AG04449 (cell line): Measurements from ENCODE around the gene ADGRF3.

ENCODE experiments used
- CTCF ChIA-PET: fragments of 350-600 bp; formaldehyde crosslinking; extraction: SDS; loops from one replicate; lab custom pipeline; 2021; ENCODE audit warnings: antibody characterized with exemption; lab: Yijun Ruan, JAX
- POLR2A ChIA-PET: fragments of 400-600, 350-600 bp; formaldehyde crosslinking; extraction: SDS; loops from one replicate; lab custom pipeline; 2020; ENCODE audit warnings: antibody characterized with exemption, inconsistent platforms; lab: Yijun Ruan, JAX
- DNase-seq: peaks from one replicate; pipeline ENCODE4 v3.0.0-alpha.2; 2010; ENCODE audit warnings: low read depth, low spot score
- H3K4me3 ChIP-seq: 2 replicates; pipeline ENCODE4 v1.5.1; 2011; ENCODE audit warnings: low read depth, mild to moderate bottlenecking, control low read depth, low read length
- TF ChIP-seq, protein P1 (sequence below): IDR thresholded peaks from one replicate; pipeline ENCODE4 v1.5.1; 2011; ENCODE audit warnings: mild to moderate bottlenecking, moderate library complexity, low read length, control low read depth, inconsistent platforms; ENCODE audit not compliant: insufficient read depth; ENCODE audit errors: missing control alignments

ADGRF3 gene

DNA sequence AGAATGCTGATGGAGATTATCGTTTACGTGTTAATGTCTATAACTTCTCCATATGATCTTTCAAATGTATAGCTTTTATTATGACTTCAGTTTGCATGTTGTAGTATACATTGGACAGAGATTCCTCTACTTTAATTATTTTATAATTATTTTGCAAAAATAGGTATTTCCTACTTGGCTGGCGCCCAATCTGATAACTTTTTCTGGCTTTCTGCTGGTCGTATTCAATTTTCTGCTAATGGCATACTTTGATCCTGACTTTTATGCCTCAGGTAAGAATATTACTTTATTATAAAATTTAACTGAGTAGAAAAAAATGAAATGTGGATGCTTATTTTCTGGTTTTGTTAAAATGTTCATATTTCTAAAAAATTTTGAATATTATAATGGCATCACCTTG lies 18.1 kb upstream of the ADGRF3 start:
- POLR2A ChIA-PET: no interaction called here
- DNase-seq: no peak
- TF ChIP-seq, protein P1, sequence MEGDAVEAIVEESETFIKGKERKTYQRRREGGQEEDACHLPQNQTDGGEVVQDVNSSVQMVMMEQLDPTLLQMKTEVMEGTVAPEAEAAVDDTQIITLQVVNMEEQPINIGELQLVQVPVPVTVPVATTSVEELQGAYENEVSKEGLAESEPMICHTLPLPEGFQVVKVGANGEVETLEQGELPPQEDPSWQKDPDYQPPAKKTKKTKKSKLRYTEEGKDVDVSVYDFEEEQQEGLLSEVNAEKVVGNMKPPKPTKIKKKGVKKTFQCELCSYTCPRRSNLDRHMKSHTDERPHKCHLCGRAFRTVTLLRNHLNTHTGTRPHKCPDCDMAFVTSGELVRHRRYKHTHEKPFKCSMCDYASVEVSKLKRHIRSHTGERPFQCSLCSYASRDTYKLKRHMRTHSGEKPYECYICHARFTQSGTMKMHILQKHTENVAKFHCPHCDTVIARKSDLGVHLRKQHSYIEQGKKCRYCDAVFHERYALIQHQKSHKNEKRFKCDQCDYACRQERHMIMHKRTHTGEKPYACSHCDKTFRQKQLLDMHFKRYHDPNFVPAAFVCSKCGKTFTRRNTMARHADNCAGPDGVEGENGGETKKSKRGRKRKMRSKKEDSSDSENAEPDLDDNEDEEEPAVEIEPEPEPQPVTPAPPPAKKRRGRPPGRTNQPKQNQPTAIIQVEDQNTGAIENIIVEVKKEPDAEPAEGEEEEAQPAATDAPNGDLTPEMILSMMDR: no peak
- CTCF ChIA-PET: interaction anchor here (1.6 kb wide), 1 partner anchor 95 kb away, joined by 3 read pairs; no protein-coding TSS in a partner anchor
- no peak overlapping the region for H3K4me3 ChIP-seq

DNA sequence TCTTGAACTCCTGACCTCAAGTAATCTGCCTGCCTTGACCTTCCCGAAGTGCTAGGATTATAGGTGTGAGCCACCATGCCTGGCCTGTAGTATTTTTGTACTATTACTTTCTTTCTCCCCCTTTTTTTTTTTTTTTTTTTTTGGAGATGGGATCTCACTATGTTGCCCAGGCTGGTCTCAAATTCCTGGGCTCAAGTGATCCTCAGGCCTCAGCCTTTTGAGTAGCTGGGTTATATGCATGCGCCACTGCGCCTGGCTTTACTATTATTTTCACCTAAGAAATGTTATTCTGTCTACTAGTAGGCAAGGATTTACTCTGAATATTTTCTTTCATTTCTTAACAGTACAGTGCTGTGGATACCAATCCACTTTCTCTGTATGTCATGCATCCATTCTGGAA lies 17.4 kb upstream of the ADGRF3 start:
- no peak overlapping the region for H3K4me3 ChIP-seq
- ChIA-PET POLR2A (no interaction called here), CTCF (interaction anchor here (0.9 to 1.6 kb wide), 2 partner anchors 10 to 96 kb away, joined by 3 read pairs; no protein-coding TSS in a partner anchor)
- TF ChIP-seq, protein P1: no peak
- no peak for DNase-seq

DNA sequence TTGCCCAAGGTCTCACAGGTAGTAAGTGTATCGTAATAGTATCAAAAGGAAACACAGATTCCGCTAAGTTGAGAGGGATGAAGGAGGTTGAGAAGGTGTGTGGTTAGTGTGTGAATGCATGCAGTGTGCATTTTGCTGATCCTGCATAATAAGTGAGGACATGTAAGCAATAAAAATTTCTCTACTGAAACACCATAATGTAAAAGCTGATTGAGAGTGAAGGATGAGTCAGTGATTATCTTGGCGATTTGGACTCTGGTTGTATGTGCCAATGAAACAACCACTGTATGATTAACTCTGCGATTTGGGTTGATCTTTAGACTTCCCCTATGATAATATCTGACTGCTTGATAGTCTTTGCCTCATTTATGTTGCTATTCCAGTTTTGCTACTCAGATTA lies 16.7 kb upstream of the ADGRF3 start:
- CTCF ChIA-PET: interaction anchor here (0.9 to 1.6 kb wide), 6 partner anchors 8 to 96 kb away, joined by 3 to 4 read pairs (median 3); no protein-coding TSS in a partner anchor

DNA sequence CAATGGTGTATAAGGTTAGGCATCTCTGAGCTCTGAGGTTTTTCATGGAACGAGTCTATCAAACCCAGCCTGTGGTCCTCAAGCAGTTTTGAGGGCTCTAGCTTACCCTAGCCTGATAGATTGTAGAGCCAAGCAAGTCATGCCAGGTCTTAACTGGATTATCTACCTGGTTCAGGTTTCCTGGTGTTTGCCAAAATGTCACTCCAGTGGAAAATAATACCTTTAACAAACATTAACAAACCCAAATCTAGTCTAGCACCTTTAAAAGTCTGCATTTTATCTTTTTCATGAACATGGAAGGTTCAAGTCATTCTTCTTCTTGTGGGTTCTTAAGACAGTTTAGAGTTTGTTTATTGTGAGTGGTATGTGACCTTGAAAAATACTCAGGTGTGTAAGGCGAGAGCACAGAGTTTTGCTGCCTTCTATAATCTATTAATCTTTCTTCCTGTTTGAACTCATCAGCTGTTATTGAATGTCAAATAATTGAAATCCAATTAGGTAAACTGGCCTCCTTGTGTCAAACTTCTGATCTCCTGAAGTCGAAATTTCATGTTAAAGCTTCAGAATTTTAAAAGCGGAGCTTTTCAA lies 13.4 kb upstream of the ADGRF3 start:
- ChIA-PET POLR2A (interaction anchor here (0.6 kb wide), 1 partner anchor 8 kb away, joined by 3 read pairs; no protein-coding TSS in a partner anchor), CTCF (no interaction called here)
- H3K4me3 ChIP-seq: no peak overlapping the region
- TF ChIP-seq, protein P1: no peak
- DNase-seq: no peak

More for the DNA sequence above, 16.7 kb upstream of the ADGRF3 start:
- H3K4me3 ChIP-seq: no peak overlapping the region
- TF ChIP-seq, protein P1: no peak
- DNase-seq: no peak
- POLR2A ChIA-PET: no interaction called here

DNA sequence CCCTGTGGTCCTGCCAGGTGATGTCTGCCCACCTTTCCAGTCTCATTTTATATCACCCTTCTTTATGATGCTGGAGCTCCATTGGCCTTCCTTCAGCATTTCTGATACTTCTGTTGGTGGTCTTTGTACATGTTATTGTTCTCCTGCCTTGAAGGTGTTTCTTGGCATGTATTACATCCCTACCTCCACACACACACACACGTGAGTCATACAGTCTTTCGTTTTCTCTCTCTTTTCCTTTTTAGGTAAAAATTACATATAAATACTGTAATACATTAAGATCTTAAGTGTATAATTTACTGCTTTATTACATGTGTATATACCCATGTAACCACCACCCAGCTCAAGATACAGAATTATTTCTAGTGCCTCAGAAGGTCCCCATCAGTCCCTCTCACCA lies 10.2 kb upstream of the ADGRF3 start:
- H3K4me3 ChIP-seq: no peak overlapping the region
- ChIA-PET POLR2A (no interaction called here), CTCF (interaction anchor here (0.9 kb wide), 1 partner anchor 26 kb away, joined by 3 read pairs; no protein-coding TSS in a partner anchor)
- no peak for DNase-seq
- TF ChIP-seq, protein P1: no peak

DNA sequence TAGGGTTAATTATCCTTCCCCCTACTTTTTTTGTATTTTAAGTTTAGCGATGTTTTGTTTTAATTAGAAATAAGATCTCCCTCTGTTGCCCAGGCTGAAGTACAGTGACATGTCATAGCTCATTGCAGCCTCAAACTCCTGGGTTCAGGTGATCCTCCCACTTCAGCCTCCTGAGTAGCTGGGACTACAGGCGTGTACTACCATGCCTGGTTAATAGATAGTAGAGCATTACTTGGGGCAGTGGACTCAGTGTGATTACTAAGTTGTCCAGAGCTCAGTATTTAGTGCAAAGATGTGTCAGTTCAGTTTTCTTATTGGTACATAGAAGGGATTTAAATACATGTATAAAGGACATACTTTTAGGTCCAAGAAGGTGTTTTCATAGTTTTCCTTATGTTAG lies 9.5 kb upstream of the ADGRF3 start:
- ChIA-PET CTCF (no interaction called here), POLR2A (no interaction called here)
- DNase-seq: no peak
- TF ChIP-seq, protein P1: no peak
- H3K4me3 ChIP-seq: no peak overlapping the region
